SK-N-SH treated with all-trans-retinoic acid at 6 μM for 48 hours (cell line): ENCODE measurements around the gene MRPL41.

Source experiments
- ZNF70 ChIP-seq: fragments of 450-650 bp; formaldehyde crosslinking; IDR thresholded peaks from 2 replicates; pipeline ENCODE4 v1.5.0; 2020; ENCODE audit warnings: mild to moderate bottlenecking, moderate library complexity
- ZNF8 ChIP-seq: fragments of 450-650 bp; formaldehyde crosslinking; IDR thresholded peaks from 2 replicates; pipeline ENCODE4 v1.5.0; 2020; ENCODE audit warnings: mild to moderate bottlenecking, moderate library complexity
- TF ChIP-seq, protein P1 (sequence below): fragments of 250-450 bp; sonication (Bioruptor Pico); IDR thresholded peaks from 2 replicates; pipeline ENCODE4 v1.8.0; 2020; ENCODE audit warnings: mild to moderate bottlenecking, moderate library complexity, borderline replicate concordance

DNA sequence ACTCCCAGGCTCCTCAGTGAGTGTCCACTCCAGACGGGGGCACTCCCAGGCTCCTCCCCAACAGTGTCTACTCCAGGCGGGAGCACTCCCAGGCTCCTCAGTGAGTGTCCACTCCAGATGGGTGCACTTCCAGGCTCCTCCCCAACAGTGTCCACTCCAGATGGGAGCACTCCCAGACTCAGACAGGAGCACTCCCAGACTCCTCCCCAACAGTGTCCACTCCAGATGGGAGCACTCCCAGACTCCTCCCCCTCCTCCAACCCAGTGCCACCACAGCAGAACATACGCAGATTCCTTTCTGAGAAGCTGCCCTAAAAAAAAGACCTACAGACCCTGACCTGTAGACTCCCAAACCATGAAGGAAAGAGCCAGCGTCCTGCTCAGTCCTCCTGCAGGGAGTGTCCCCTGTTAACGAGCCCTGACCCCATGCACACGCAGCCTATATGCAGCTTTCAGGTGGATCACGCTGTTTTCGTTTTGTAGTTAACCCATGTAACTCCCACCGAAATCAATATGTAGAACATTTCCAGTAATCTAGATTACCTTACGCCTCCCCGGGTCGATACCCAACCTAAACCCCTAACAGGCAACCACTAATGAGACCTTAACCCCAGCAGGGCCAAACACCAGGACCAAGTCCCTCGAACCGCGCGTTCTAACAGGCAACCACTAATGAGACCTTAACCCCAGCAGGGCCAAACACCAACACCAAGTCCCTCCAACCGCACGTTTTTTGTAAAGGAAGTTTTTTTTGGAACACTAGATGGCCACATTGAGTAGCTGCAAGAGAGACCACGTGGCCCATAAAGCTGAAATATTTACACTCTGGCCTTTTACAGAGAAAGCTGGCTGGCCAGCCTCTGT, 17.2 kb upstream of the MRPL41 start:
- TF ChIP-seq, protein P1, sequence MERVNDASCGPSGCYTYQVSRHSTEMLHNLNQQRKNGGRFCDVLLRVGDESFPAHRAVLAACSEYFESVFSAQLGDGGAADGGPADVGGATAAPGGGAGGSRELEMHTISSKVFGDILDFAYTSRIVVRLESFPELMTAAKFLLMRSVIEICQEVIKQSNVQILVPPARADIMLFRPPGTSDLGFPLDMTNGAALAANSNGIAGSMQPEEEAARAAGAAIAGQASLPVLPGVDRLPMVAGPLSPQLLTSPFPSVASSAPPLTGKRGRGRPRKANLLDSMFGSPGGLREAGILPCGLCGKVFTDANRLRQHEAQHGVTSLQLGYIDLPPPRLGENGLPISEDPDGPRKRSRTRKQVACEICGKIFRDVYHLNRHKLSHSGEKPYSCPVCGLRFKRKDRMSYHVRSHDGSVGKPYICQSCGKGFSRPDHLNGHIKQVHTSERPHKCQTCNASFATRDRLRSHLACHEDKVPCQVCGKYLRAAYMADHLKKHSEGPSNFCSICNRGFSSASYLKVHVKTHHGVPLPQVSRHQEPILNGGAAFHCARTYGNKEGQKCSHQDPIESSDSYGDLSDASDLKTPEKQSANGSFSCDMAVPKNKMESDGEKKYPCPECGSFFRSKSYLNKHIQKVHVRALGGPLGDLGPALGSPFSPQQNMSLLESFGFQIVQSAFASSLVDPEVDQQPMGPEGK (CRISPR knock-in tag): no peak
- no peak for TF ChIP-seq ZNF8 (CRISPR knock-in tag)
- TF ChIP-seq ZNF70 (CRISPR knock-in tag): no peak
